ENCODE results near the gene C13orf46.
A peak's percentile ranks its signal among the peaks of the same experiment; 100 is the strongest.
"Not testable (repeated sequence)": the region's sequence is repeated elsewhere in the genome, so short reads cannot be mapped to it uniquely, and the experiment has no call there.

Gene C13orf46

DNA sequence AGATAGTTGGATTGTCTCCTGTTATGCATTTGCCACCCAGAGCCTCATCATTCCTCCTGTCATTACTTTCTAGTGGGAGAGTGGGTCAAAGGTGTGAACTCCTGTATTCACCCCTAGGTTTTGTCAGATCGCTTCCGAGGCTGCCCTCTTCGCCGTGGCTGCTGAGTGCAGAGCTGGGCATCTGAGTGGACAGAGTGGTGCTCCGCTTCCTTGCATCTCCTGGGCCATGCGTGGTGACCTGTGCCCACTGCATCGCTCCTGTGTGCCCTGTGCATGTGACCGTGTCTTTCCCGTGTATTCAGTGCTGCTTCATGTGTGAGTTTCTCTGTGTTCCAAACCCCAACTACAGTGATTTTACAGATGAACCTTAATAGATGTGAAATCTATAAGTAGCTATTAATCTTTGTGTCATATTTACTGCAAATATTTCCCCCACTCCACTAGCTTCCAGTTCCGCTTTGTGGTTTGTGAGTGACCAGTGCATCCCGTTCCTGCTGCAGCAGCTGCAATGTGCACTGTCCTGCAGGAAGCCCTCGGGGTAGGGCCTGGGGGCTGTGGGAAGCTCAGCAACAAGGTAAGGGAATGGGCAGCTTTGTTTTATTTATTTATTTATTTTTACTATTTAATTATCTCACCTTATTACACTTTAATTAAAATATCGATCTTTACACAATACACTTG, 53.1 kb downstream of the C13orf46 start:
- no peak for DNase-seq

DNA sequence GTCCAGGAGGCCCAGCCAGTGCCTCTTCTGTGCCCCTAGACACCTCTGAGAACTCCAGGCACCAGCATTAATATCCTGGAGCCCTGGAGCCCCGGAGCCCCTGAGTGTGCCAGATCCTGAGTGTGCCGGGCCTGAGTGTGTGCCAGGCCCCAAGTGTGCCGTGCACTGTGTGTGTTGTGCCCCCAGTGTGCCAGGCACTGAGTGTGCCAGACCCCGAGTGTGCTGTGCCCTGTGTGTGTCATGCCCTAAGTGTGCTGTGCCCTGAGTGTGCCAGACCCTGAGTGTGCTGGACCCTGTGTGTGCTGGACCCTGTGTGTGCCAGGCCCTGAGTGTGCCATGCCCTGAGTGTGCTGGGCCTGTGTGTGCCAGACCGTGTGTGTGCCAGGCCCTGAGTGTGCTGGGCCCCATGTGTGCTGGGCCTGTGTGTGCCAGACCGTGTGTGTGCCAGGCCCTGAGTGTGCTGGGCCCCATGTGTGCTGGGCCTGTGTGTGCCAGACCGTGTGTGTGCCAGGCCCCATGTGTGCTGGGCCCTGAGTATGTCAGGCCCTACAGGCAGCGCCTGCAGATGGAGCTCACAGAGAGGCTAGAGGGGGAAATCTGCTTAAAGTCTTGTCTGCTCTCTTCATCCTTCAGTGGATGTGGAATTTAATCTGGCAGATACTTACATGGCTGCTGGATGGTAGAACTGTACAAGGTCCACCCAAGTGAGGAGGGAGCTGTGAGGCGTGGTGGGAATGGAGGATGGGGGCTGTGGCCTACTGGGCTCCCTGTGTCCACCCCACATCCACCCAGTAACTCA, 53.9 kb downstream of the C13orf46 start:
- DNase-seq, result no peak

DNA sequence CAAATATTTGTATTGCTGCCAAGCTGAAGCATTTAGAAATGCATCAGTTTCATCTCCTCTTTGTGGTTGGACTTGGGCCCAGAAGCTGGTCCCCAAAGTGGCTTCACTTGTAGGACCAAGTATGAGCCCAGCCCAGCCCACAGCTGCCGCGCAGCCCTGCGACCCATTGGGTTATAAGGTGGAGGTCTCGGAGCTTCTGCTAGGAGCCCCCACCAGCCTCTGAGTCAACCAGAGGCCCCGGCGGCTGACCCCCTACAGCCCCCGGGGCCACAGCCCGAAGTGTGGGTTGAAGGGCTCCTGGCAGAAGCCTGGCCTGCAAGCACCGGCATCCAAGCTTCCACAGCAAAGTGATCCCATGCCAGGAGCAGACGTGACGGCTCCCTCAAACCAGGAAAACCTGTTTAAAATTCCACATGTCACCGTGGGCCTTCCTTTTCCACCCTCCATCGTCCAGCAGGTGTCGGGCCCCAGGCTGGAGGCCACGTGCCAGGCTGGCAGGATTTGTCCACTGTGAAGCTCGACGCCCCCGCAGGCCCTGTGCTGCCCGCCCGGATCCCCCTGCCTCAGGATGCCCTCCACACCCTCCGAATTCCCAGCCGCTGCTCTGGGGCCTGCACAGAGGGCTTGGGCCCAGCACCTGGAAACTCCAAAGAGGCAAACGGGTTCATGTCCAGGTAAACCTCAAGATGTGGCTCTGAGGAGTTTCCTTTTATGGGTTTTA, 54.7 kb downstream of the C13orf46 start:
- DNase-seq, result peak; percentile 30

DNA sequence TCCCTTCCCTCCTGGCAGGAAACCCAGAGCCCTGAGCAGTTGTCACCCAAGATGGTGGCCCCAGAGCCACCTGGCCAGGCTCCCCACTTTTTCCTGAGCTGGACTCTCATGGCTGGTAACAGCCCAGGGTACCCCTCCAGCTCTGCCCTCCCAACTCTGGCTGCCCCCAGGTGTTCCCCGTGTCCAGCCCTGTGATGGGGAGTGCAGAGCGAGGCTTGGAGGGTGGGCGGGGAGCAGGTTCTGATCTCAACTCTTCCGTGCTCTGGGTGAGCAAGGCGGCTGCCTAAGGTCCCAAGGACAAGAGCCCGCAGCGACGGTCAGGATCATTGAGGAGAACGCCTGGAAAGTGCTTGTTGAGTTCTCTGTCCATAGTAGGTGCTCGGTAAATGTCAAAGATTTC, 55.3 kb downstream of the C13orf46 start:
- DNase-seq, result no peak

DNA sequence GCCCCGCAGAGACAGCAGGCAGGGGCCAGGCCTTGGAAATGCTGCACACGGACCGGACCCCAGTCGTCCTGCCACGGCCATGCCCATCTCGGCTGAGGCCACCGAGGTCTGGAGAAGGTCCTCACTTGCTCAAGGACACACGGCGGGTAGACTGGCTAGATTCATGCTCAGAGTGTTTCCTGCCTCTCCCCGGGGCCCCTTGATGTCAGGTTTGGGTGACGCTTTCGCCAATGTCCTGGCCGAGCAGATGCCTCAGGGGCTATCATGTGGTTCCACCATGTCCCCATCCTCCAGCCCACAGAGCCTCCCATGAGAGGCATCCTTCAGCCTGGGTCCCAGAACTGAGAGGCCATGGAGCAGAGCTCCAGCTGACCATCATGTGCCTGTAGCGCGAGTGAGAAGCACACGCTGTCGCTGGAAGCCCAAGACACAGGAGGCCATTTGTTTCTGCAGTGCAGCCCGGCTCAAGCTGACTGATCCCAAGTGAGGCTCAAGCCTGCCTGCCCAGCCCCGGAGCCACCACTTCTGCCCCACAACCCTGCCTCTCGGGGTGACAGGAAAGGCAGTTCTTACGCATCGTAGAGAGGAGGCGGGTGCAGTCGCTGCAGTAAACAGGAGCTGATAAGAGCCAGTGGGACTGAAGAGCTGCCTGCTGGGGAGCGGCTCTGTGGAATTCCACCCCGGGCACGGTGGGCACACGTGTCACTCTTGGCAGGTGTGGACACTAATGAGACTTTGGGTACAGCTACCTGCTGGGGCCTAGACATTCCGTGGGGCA, 56.1 kb downstream of the C13orf46 start:
- no peak for DNase-seq

DNA sequence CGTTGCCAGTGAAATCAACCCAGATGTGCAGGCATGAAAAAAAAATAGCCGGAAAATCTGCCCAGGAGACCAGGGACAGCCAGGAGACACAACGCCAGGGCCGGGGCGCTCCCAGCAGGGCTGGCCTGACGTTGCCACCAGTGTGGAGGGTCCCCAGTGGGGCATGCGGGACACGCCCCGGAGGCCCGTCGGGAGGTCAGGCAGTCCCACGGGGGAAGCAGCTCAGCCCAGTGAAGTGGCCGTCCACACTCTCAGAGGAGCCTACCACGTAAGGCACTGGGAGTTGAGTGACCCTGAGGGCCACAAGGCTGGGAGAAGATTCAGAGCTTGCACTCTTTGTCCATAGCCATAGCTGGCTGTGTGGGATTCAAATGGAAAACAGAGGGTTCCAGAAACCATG, 56.8 kb downstream of the C13orf46 start:
- DNase-seq, result no peak

DNA sequence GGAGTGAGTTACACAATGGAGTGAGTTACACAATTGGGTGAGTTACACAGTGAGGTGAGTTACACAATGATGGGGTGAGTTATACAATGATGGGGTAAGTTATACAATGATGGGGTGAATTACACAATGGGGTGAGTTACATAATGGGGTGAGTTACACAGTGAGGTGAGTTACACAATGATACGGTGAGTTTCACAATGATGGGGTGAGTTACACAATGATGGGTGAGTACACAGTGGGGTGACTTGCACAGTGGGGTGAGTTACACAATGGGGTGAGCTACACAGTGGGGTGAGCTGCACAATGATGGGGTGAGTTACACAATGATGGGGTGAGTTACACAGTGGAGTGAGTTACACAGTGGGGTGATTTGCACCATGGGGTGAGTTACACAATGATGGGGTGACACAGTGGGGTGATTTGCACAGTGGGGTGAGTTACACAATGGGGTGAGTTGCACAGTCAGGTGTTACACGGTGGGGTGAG, 57.5 kb downstream of the C13orf46 start:
- no peak for DNase-seq

DNA sequence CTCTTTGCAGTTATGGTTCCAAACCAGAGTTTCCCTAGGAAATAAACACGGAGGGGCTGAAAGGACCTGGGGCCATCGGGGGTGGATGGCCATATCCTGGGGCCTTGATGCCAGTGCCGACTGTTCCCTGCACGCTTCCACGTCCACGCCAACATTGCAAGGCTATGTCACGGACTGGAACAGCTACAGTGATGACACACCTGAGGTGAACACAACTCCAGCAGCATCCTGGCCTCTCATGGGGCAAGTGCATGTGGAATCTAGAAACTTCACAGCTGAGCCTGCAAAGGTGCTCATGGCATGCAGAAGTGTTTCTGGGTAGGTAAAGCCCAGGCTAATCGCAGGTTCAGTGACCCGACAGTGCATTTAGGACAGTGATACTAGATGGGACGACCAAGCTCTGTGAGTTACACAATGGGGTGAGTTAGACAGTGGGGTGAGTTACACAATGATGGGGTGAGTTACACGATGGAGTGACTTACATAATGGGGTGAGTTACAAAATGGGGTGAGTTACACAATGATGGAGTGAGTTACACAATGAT, 58.0 kb downstream of the C13orf46 start:
- peak; percentile 61 for DNase-seq

DNA sequence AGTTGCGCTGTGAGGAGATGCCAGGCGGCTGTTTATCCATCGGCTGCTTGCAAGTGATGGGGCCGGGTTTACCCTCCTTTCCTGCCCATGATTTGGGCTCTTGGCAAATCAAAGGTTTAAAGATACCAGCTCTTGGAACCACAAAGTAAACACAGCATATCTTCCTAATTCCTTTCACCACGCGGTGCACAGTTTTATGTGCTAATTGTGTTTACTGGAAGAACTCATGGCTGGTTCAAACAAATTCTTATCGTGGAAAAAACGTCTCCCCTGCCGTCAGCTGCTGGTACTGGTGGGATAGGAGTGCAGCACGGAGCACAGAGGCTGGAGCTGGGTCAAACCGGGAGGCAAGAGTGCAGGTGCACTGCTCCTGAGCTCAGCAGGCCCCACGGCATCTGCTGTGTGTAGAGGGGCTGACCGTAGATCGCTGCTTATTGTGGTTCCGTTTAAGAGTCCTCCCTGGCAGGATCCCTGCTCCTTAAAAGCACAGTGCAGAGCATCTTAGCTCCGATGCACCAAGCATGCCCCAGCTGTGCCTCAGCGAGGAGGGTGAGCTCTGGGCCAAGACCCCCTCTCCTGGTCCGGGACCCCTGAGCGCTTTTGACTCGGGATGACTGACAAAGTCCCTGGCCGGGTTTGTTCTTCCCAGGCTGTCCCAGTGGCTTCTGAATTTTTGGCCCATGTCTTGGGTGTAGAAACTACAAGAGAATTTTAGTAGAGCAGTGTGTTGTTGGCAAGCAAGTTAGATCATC, 58.7 kb downstream of the C13orf46 start:
- no peak for DNase-seq

DNA sequence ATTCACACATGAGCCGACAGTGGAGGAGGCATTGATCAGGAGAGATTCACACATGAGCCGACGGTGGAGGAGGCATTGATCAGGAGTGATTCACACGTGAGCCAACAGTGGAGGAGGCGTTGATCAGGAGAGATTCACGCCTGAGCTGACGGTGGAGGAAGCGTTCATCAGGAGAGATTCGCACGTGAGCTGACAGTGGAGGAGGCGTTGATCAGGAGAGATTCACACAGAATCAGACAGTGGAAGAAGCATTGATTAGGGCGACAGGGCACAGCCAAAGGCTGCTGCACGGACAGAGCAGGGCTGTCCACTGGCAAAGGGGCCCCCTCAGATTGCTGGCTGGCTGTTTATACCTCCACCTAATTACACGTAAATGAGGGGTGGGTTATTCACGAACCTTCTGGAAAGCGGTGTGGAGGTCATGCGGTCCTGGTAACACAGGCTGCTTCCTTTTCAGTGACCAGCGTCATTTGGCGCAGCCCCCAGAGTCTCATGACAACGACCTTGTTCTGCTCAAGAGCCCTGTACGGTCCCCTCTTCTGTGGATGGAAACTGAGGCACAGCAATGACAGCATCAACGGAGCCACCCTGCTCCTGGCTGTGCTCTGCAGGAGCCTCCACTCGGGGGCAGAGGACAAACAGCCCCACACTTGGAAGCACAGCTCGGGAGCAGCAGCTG, 59.4 kb downstream of the C13orf46 start:
- DNase-seq, result no peak

DNA sequence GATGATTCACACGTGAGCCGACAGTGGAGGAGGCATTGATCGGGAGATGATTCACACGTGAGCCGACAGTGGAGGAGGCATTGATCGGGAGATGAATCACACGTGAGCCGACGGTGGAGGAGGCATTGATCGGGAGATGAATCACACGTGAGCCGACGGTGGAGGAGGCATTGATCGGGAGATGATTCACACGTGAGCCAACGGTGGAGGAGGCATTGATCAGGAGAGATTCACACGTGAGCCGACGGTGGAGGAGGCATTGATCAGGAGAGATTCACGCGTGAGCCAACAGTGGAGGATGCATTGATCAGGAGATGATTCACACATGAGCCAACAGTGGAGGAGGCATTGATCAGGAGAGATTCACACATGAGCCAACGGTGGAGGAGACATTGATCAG, 60.0 kb downstream of the C13orf46 start:
- not testable (repeated sequence) for DNase-seq

DNA sequence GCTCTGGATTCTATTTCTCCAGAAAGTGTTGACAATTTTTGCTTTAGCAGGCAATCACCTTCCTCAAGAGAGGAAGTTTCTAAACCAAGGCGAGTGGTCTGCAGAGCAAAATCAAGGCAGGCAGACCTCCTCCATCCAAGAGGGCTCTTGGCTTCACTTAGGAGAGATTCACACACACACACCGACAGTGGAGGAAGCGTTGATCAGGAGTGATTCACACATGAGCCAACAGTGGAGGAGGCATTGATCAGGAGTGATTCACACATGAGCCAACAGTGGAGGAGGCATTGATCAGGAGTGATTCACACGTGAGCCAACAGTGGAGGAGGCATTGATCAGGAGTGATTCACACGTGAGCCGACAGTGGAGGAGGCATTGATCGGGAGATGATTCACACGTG, 60.5 kb downstream of the C13orf46 start:
- peak; percentile 22 for DNase-seq

DNA sequence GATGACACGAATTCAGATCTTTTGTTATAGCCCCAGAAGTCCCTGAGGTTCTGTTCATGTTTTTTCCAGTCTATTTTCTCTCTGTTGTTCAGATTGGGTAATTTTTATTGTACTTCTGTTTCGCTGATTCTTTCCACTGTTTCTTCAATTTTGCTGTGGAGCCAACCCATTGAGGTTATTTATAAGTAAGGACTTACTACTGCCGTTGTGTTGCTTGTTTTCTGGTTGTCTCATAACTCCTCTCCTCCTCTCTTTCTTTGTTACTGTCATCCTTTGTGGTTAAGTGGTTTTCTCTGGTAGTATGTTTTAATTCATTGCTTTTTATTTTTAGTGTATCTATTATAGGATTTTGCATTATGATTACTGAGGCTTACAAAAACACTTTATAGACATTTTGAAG, 61.3 kb downstream of the C13orf46 start:
- DNase-seq, result peak; percentile 12

DNA sequence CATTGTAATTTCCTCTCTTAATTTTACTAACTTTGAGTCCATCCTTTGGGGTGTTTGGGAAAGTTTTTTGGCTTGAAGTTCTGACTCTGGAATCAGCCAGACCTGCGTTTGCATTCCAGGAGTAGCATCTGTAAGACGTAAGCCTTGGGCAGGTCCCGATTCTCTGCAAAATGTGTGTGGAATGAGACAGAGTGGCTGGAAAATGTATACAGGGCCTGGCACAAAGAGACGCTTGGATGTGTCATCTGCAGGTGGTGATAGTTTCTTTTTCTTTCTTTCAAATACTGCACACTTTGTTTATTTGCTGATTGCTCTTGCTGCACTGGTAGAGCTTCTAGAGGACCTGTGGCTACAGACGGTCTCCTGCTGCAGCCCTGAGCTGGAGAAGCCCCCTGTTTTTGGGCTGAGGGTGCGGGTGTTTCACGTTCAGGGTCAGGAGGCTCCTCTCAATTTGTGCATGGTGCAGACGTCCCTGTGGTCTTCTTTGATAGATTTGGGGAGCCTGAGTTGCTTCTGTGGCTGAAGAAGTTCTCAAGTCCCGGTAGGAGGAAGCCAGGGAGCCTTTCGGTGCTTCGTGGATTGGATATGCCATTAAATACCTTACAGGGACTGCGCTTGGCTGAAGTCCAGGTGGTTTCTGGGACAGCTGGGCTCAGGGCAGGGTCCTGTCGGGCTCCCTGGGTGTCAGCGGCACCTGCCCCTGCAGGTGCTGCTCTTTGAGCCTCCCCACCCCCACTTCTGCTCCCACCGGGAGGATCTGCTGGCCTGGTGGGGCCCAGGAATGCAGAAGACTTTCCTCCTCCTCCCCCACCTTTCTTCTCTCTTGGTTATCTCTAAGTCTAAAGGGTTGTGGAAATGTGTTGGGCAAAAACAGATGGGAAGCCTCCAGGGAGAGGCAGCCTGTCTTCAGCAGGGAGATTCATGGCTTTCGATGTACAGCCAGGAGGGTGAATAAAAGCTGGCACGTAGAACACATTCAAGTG, 66.0 kb downstream of the C13orf46 start:
- peak; percentile 75 for DNase-seq

DNA sequence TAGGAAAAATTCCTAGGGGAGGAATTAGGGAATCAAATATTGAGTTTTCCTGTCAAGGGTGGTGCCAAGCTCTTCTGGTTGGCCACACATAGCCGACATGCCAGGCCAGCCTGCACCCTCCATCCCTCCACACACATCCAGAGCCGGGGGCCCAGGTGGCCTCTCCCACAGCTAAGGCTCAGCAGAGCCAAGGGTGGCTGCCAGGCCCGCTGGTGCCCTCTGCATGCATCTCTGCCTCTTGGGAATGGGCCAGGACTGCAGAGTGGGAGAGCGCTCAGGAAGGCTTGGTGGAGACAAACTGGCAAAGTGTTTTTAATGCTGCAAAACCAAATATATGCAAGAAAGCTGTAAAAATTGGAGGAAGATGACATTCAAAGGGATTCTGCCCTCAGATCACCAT, 67.3 kb downstream of the C13orf46 start:
- DNase-seq, result no peak

DNA sequence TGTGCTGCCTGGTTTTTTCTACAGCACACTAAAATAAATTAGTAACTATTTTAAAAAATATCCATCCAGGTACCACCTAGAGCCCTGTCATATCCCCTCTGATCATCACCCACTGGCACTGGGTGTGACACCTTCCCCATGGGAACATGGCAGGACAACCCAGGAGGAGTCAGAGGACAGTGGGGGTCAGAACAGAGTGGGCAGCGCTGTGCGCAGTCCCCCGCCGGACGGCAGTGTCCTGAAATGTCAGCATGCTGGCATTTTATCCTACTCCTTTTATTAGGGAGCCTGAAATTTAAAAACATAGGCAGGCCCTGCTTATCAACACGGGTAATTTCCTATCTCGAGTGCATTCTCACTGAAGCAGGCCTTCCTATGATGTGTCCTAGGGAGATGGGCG, 67.9 kb downstream of the C13orf46 start:
- DNase-seq, result no peak

DNA sequence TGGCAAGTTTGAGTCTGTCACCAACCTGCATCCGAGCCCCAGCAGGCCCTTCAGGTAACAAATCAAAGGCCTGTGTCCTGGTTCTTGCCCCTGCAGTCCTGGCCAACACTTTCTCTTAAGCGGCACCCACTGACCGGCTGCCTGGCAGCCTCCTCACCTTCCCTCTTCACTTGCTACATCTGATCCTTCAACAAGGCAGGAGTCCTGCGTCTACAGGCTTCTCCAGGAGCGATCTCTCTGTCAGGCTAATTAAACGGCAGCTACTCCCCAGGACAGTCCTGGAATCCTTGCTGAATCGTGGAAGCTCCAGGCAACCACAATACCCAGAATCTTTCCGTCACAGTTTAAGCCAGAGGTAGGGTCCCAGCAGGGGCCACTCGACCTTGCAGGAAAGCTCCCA, 68.9 kb downstream of the C13orf46 start:
- no peak for DNase-seq

DNA sequence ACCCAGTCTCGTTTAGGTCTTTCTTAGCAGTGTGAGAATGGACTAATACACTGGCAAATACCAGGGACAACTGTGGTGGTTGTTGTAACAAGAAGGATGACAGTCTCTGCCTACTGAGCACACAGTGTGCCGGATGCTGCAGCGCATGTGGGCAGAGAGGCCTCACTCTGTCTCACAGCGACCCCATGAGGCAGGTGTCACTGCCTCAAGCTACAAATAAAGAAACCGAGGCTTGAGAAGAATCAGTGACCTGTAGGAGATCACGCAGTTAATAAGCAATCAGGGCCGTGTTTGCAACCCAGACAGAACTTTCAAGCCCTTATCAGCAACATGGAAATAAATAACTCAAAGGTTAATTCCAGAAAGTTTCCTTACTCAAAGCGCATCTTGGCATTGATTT, 69.5 kb downstream of the C13orf46 start:
- DNase-seq, result peak; percentile 27

DNA sequence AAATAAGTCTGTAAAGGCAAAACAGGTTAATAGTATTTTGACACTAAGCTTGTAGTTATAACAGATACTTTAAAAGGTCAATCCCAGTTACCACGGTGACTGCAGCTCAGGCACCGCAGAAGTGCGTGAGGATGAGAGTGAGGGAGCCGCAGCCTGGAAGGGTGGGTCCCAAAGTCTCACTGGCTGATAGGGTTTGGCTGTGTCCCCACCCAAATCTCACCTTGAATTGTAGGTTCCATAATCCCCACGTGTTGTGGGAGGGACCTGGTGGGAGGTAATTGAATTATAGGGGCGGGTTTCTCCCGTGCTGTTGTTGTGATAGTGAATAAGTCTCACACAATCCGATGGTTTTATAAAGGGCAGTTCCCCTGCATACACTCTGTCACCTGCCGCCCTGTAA, 70.0 kb downstream of the C13orf46 start:
- DNase-seq, result no peak

Measured in fibroblast of skin of right quadriceps (primary cell).